8988T (cell line): Measurements from ENCODE around the gene TMEM151B.

Experiments
- DNase-seq: peaks from one replicate; pipeline ENCODE4 v3.0.0; 2011

Gene TMEM151B

GRCh38 chr6:44265722-44266233, 4.5 kb upstream of the TMEM151B start:
- DNase-seq: no peak

- DNase-seq: no peak
Measured at GRCh38 chr6:44266347-44266746, 3.9 kb upstream of the TMEM151B start.

GRCh38 chr6:44267252-44267651, 3.0 kb upstream of the TMEM151B start:
- no peak for DNase-seq

- DNase-seq: no peak
Measured at GRCh38 chr6:44268095-44268628, 2.1 kb upstream of the TMEM151B start.

GRCh38 chr6:44269178-44269920, 901 bp upstream of the TMEM151B start:
- no peak for DNase-seq

GRCh38 chr6:44270526-44271405, 516 bp downstream of the TMEM151B start:
- no peak for DNase-seq

- no peak for DNase-seq
Measured at GRCh38 chr6:44271406-44271723, 1.1 kb downstream of the TMEM151B start.

GRCh38 chr6:44271914-44272313, 1.7 kb downstream of the TMEM151B start:
- DNase-seq: no peak

- DNase-seq: no peak
Measured at GRCh38 chr6:44272529-44272928, 2.3 kb downstream of the TMEM151B start.

- DNase-seq: no peak
Measured at GRCh38 chr6:44272999-44273566, 2.8 kb downstream of the TMEM151B start.

- DNase-seq: no peak
Measured at GRCh38 chr6:44273617-44274016, 3.4 kb downstream of the TMEM151B start.

- DNase-seq: no peak
Measured at GRCh38 chr6:44275271-44275748, 5.1 kb downstream of the TMEM151B start.

- no peak for DNase-seq
Measured at GRCh38 chr6:44275749-44276648, 5.7 kb downstream of the TMEM151B start.

- DNase-seq: no peak
Measured at GRCh38 chr6:44276667-44277640, 6.7 kb downstream of the TMEM151B start.

- no peak for DNase-seq
Measured at GRCh38 chr6:44277763-44278162, 7.5 kb downstream of the TMEM151B start.

- no peak for DNase-seq
Measured at GRCh38 chr6:44278315-44278714, 8.1 kb downstream of the TMEM151B start.

GRCh38 chr6:44278774-44279697, 8.8 kb downstream of the TMEM151B start:
- DNase-seq: no peak

GRCh38 chr6:44284121-44284520, 13.9 kb downstream of the TMEM151B start:
- DNase-seq: no peak

- DNase-seq: no peak
Measured at GRCh38 chr6:44284867-44285266, 14.6 kb downstream of the TMEM151B start.
